Keratinocyte (primary cell): Measurements from ENCODE around the gene GOLGB1. TPM values are rescaled to one million over a fixed set of nuclear protein-coding genes. Genes with fewer than 3 reads are reported as not detected.

Experiments used
- DNase-seq: peaks from one replicate; pipeline ENCODE4 v3.0.0-alpha.2; 2011; ENCODE audit warnings: low read depth, missing footprints, low spot score
- FAIRE-seq: peaks from 2 replicates; lab custom pipeline; 2011; peaks lifted over from hg19 to GRCh38; lab: Jason Lieb, UNC
- H2AFZ ChIP-seq: 2 replicates; pipeline ENCODE4 v1.6.0; 2012; ENCODE audit warnings: low read length, control low read depth, inconsistent platforms; ENCODE audit not compliant: control insufficient read depth
- H3K27ac ChIP-seq: 2 replicates; pipeline ENCODE4 v1.5.1; 2011; ENCODE audit warnings: low read length; ENCODE audit not compliant: control insufficient read depth, insufficient read depth
- H3K27me3 ChIP-seq: 3 replicates; pipeline ENCODE4 v1.6.0; 2011; ENCODE audit warnings: low read length; ENCODE audit not compliant: control insufficient read depth, insufficient read depth; ENCODE audit errors: extremely low read depth
- H3K36me3 ChIP-seq, 2 experiments: 2 replicates in 1 of 2; 3 replicates in 1 of 2; pipeline ENCODE4 v1.5.1; 2011; ENCODE audit warnings: low read length in 2 of 2, mild to moderate bottlenecking in 1 of 2; ENCODE audit not compliant: control insufficient read depth in 2 of 2, insufficient read depth in 2 of 2; ENCODE audit errors: extremely low read depth in 1 of 2
- H3K4me1 ChIP-seq: 3 replicates; pipeline ENCODE4 v1.5.1; 2011; ENCODE audit warnings: low read length; ENCODE audit not compliant: control insufficient read depth, insufficient read depth; ENCODE audit errors: extremely low read depth
- H3K4me2 ChIP-seq: 3 replicates; pipeline ENCODE4 v1.6.0; 2011; ENCODE audit warnings: low read depth, low read length; ENCODE audit not compliant: control insufficient read depth, insufficient read depth; ENCODE audit errors: extremely low read depth
- H3K4me3 ChIP-seq, 3 experiments: fragments of 200-600 bp in 1 of 3; sonication (generic) in 1 of 3; 2 replicates in 2 of 3; 3 replicates in 1 of 3; pipeline ENCODE4 v1.5.1; 2011 to 2016; ENCODE audit warnings: low read length in 3 of 3, mild to moderate bottlenecking in 3 of 3, control low read depth in 2 of 3, inconsistent platforms in 1 of 3, low read depth in 1 of 3, mixed read lengths in 1 of 3, mixed run types in 1 of 3, moderate library complexity in 1 of 3; ENCODE audit not compliant: control insufficient read depth in 2 of 3, insufficient read depth in 2 of 3; ENCODE audit errors: extremely low read depth in 1 of 3
- H3K79me2 ChIP-seq: 2 replicates; pipeline ENCODE4 v1.6.0; 2012; ENCODE audit warnings: low read length; ENCODE audit not compliant: control insufficient read depth, insufficient read depth
- H3K9ac ChIP-seq: 3 replicates; pipeline ENCODE4 v1.6.0; 2011; ENCODE audit warnings: low read length; ENCODE audit not compliant: control insufficient read depth, insufficient read depth; ENCODE audit errors: extremely low read depth
- H3K9me1 ChIP-seq: 3 replicates; pipeline ENCODE4 v1.6.0; 2011; ENCODE audit warnings: low read length; ENCODE audit not compliant: control insufficient read depth, insufficient read depth; ENCODE audit errors: extremely low read depth
- H3K9me3 ChIP-seq: 2 replicates; pipeline ENCODE4 v1.5.1; 2012; ENCODE audit warnings: low read depth, low read length; ENCODE audit not compliant: control insufficient read depth
- H4K20me1 ChIP-seq: 3 replicates; pipeline ENCODE4 v1.6.0; 2011; ENCODE audit warnings: low read length; ENCODE audit not compliant: control insufficient read depth, insufficient read depth; ENCODE audit errors: extremely low read depth
- EZH2 ChIP-seq: IDR thresholded peaks from one replicate; pipeline ENCODE4 v1.6.1; 2012; ENCODE audit warnings: inconsistent platforms, mild to moderate bottlenecking, low read length, moderate library complexity
- dilution Hi-C: fragments of 300-500 bp; cut with MboI; formaldehyde crosslinking; loops from one replicate; pipeline ENCODE4 v1.7.0; 2020; ENCODE audit warnings: low sequenced_read_pairs; ENCODE audit not compliant: extremely low pct_ligation_motif_present
- polyA plus RNA-seq, 5 experiments: library from polyadenylated mRNA; depleted of rRNA in 3 of 5; stranded (reverse) in 3 of 5; stranded (forward) in 1 of 5; unstranded in 1 of 5; fragments of >200 nt; gene quantifications; 1 replicate in 1 of 5; 2 replicates in 3 of 5; 3 replicates in 1 of 5; pipeline versions ENCODE4 v1.2.1 to v1.2.3, GENCODE V29; 2011 to 2012; ENCODE audit warnings: missing spikeins in 2 of 5, low read depth in 1 of 5, low replicate concordance in 1 of 5
- TF ChIP-seq, protein P1 (sequence below), 3 experiments: IDR thresholded peaks in 1 of 3; conservative IDR thresholded peaks in 1 of 3; optimal IDR thresholded peaks in 1 of 3; 2 replicates in 2 of 3; 3 replicates in 1 of 3; pipeline versions ENCODE3 to v1.5.1; 2011; ENCODE audit warnings: low read length in 3 of 3, mild to moderate bottlenecking in 3 of 3, moderate library complexity in 2 of 3, control low read depth in 1 of 3, inconsistent platforms in 1 of 3; ENCODE audit not compliant: insufficient read depth in 2 of 3; ENCODE audit errors: extremely low read depth in 1 of 3

The GOLGB1 gene
- polyA plus RNA-seq, 1 donor (not counting 4 experiments of a cell fraction or from before 2014, with no cell fraction given), result 21.7 TPM

DNA sequence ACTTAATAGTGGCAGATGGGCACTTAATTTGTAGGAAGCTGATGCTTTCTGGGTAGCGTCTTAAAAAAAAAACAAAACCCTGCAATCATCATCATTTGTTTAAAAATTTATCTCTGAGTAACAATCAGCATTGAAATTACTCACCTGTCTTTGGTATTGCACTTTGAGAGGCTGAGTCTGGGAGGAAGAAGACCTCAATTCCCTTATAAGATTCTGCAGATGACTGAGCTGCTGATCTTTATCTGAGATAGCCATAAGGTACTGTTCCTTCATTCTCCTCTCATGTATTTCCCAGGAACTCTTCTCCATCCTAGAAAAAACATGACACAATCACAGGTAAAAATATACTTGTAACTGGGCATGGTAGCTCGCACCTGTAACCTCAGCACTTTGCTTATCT lies 72.4 kb downstream of the GOLGB1 start:
- dilution Hi-C loops, result no loop called here
- Histone ChIP-seq H3K9me1 (no peaks in the 10 kb centered on the region), H3K9me3 (no peaks in the 10 kb centered on the region), H3K9ac (no peak overlapping the region), H3K4me2 (no peak overlapping the region), H3K4me3 (no peak overlapping the region), H3K4me1 (no peaks in the 10 kb centered on the region), H3K27me3 (no peaks in the 10 kb centered on the region), H3K36me3 (peaks cover 25 to 28% of the 10 kb centered on the region in 2 experiments), H4K20me1 (peaks cover 5% of the 10 kb centered on the region), H3K79me2 (no peaks in the 10 kb centered on the region), H2AFZ (no peak overlapping the region), H3K27ac (no peak overlapping the region)
- no peak for FAIRE-seq
- no peak for DNase-seq
- TF ChIP-seq EZH2, result no peak
- TF ChIP-seq, protein P1, sequence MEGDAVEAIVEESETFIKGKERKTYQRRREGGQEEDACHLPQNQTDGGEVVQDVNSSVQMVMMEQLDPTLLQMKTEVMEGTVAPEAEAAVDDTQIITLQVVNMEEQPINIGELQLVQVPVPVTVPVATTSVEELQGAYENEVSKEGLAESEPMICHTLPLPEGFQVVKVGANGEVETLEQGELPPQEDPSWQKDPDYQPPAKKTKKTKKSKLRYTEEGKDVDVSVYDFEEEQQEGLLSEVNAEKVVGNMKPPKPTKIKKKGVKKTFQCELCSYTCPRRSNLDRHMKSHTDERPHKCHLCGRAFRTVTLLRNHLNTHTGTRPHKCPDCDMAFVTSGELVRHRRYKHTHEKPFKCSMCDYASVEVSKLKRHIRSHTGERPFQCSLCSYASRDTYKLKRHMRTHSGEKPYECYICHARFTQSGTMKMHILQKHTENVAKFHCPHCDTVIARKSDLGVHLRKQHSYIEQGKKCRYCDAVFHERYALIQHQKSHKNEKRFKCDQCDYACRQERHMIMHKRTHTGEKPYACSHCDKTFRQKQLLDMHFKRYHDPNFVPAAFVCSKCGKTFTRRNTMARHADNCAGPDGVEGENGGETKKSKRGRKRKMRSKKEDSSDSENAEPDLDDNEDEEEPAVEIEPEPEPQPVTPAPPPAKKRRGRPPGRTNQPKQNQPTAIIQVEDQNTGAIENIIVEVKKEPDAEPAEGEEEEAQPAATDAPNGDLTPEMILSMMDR (optimal IDR thresholded peaks at IDR 0.05 in 1 of 3, IDR thresholded peaks at IDR 0.05 in 1 of 3, conservative IDR thresholded peaks at IDR 0.05 in 1 of 3; ENCODE audit: extremely low read depth in 1 of 3, insufficient read depth in 2 of 3, low read length in 3 of 3), result no peak

DNA sequence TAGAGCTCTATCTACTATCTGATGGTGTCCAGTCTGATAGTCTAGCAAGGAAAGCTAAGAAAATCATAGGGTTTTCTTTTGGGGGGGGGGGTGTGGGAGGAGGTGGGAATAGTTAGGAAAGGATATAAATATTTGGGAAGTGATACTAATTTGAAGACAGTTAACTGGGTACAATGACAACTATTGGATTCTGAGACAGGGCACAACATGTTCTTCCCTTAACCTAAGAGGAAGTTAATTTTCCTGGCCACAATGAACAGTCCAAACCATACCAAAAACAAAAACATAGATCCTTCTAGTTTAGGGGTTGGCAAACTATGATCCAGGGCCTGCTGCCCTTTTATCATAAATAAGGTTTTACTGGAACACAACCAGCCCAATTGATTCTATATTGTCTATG lies 78.9 kb downstream of the GOLGB1 start:
- no peak overlapping the region for H3K4me2 ChIP-seq
- H3K4me1 ChIP-seq, result no peaks in the 10 kb centered on the region
- TF ChIP-seq EZH2, result no peak
- TF ChIP-seq, protein P1 (optimal IDR thresholded peaks at IDR 0.05 in 1 of 3, IDR thresholded peaks at IDR 0.05 in 1 of 3, conservative IDR thresholded peaks at IDR 0.05 in 1 of 3; ENCODE audit: extremely low read depth in 1 of 3, insufficient read depth in 2 of 3, low read length in 3 of 3), result no peak
- no peak for FAIRE-seq
- no peaks in the 10 kb centered on the region for H3K27me3 ChIP-seq
- H3K9me3 ChIP-seq, result no peaks in the 10 kb centered on the region
- dilution Hi-C loops, result no loop called here
- H3K9me1 ChIP-seq, result no peaks in the 10 kb centered on the region
- no peak overlapping the region for H3K4me3 ChIP-seq
- peaks cover 17 to 20% of the 10 kb centered on the region in 2 experiments for H3K36me3 ChIP-seq
- H3K79me2 ChIP-seq, result no peaks in the 10 kb centered on the region
- no peak overlapping the region for H3K9ac ChIP-seq
- H3K27ac ChIP-seq, result no peak overlapping the region
- DNase-seq, result no peak
- H4K20me1 ChIP-seq, result no peaks in the 10 kb centered on the region
- no peak overlapping the region for H2AFZ ChIP-seq
